Forelimb muscle (tissue), 1 donor: Measurements from ENCODE around the gene SDR42E1. TPM values are rescaled to one million over a fixed set of nuclear protein-coding genes. Genes with fewer than 3 reads are reported as not detected.

ENCODE experiments used
- DNase-seq: peaks from one replicate; pipeline ENCODE4 v3.0.0-alpha.2; 2013; ENCODE audit warnings: low read depth
- polyA plus RNA-seq: library from polyadenylated mRNA; unstranded; fragments of 120-200 nt; gene quantifications from one replicate; pipeline ENCODE4 v1.2.1, GENCODE V29; 2013; ENCODE audit not compliant: insufficient read length

SDR42E1 gene
- polyA plus RNA-seq, 1 donor, result 0.44 TPM

- DNase-seq, result peak; percentile 6
These were observed 70.3 kb downstream of the SDR42E1 start for GRCh38 chr16:81940781-81941560.

- no peak for DNase-seq
These were observed 71.9 kb downstream of the SDR42E1 start for GRCh38 chr16:81939164-81940056.

Other genes with a start within 250 kb of the SDR42E1 start
- 6.7 TPM for gene PLCG2, start 232.2 kb downstream of the SDR42E1 start, polyA plus RNA-seq
- 0.27 TPM for gene HSD17B2, start 23.8 kb upstream of the SDR42E1 start, polyA plus RNA-seq
- gene MPHOSPH6, start 158.8 kb upstream of the SDR42E1 start, polyA plus RNA-seq, result 17.9 TPM